GM12801 (cell line): ENCODE measurements around the gene CLHC1.

Experiments
- TF ChIP-seq, protein P1 (sequence below): IDR thresholded peaks from one replicate; pipeline ENCODE4 v1.5.1; 2011; ENCODE audit warnings: control low read depth; ENCODE audit not compliant: insufficient read length; ENCODE audit errors: extremely low read depth

The CLHC1 gene

GRCh38 chr2:55245411-55245810 is 13.3 kb upstream of the CLHC1 start:
- TF ChIP-seq, protein P1, sequence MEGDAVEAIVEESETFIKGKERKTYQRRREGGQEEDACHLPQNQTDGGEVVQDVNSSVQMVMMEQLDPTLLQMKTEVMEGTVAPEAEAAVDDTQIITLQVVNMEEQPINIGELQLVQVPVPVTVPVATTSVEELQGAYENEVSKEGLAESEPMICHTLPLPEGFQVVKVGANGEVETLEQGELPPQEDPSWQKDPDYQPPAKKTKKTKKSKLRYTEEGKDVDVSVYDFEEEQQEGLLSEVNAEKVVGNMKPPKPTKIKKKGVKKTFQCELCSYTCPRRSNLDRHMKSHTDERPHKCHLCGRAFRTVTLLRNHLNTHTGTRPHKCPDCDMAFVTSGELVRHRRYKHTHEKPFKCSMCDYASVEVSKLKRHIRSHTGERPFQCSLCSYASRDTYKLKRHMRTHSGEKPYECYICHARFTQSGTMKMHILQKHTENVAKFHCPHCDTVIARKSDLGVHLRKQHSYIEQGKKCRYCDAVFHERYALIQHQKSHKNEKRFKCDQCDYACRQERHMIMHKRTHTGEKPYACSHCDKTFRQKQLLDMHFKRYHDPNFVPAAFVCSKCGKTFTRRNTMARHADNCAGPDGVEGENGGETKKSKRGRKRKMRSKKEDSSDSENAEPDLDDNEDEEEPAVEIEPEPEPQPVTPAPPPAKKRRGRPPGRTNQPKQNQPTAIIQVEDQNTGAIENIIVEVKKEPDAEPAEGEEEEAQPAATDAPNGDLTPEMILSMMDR = no peak

- TF ChIP-seq, protein P1 = no peak
Measured at GRCh38 chr2:55242617-55243016, 10.5 kb upstream of the CLHC1 start.

DNA sequence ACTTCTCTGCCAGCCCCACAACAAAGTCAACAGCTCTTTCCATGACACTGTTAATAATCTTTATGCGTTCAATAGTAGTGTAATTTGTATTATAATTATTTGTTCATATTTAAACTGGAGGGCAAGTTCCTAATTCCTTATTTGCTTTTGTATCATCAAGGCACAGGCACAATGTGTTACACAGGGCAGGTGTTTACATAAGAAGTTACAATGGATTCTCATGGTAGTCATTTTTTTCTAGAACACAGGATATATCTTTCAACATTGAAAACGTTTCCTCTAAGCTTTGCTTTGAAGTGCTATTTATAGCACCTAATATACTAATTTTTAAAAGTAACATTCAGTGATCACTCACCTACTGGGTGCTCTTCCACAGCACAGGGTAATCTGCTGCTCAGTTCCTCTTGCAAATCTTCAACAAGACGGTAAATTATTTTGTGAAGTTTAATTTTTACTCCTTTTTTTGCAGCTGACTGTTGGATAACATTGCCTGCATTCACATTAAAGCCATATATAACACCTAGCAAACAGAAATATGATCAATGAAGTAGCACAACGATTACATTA is 7.6 kb upstream of the CLHC1 start:
- TF ChIP-seq, protein P1 = no peak

- TF ChIP-seq, protein P1 = no peak
Measured at GRCh38 chr2:55236992-55237543, 5.0 kb upstream of the CLHC1 start.

DNA sequence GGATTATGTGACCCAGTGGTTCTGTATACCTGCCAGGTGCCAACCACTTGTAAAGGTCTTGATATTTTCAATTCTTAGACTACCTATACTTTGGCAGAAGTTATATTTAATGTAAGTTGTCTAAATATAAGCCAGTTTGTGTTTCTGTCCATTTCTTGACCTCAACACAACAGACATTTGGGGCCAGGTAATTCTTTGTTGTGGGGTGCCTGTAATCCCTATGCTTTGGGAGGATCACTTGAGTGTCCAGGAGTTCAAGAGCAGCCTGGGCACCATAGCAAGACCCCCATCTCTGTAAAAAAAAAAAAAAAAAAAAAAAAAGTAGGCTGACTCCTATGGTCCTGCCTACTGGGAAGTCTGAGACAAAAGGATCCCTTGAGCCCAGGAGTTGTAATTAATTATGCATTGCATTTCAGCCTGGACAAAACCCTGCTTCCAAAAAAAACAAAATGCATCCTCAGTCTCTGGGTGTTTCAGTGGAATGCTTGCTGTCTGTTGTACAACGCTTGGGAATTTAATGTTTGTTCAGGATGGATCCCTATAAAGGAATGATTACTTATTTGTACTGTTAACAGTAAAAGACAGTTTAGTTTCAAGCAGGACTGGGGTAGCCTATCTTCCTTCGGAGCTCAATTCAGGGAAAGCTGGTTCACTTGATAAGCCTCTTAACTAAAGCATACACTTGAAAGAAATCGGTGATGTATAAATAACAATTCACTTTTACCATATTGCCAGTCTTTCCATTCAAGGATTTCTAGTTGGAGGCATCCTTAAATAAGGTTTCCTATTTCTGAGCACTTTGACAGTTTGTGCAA is 3.8 kb upstream of the CLHC1 start:
- TF ChIP-seq, protein P1 = no peak

DNA sequence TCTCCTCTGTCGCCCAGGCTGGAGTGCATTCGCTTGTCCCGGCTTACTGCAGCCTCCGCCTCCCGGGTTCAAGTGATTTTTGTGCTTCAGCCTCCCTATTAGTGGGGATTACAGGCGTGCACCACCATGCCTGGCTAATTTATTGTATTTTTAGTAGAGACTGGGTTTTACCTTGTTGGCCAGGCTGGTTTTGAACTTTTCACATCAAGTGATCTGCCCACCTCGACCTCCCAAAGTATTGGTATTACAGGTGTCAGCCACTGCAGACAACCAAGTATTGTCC is 1.5 kb upstream of the CLHC1 start:
- TF ChIP-seq, protein P1 = no peak

- TF ChIP-seq, protein P1 = no peak
Measured at GRCh38 chr2:55232863-55233657, 967 bp upstream of the CLHC1 start.
